ENCODE data around the gene RAB32.
A peak's percentile ranks its signal among the peaks of the same experiment; 100 is the strongest.
"Not testable (repeated sequence)": the region's sequence is repeated elsewhere in the genome, so short reads cannot be mapped to it uniquely, and the experiment has no call there.

RAB32 gene

DNA sequence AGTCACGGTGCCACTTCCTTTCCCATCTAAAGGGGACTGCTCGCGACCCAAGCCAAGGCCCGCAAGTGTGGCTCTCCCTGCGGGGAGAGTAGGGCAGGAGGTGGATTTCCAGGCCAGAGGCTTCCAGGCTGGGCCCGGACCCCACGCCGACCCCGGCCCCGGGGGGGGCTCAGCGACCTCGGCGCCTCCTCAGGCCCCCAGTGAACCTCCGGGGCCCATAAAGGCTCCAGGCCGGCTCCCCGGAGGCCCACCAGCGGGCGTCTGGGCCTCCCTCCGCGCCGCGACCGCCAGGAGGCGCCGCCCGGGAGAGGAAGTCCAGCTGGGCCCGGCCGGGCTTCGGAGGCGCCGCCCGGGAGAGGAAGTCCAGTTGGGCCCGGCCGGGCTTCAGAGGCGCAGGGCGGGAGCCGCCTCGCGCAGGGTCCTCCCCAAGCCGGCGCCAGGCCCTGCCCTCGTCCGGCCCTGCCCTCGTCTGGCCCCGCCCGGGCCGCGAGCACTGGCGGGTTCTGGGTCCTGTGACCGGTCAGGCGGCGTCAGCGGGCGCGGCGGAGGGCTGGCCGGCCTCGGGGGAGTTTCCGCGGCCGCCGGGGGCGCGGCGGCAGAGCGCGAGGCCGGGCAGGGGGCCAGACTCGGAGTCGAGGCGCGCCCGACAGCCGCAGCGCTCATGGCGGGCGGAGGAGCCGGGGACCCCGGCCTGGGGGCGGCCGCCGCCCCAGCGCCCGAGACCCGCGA, at the start of gene RAB32:
RAB32 (plus strand) TSS at position 623 of the 729 bp plus-strand sequence; CDS start at position 662, 39 bp downstream.
- peak; percentile 99 for DNase-seq

GRCh38 chr6:146498309-146498708, 45.3 kb upstream of the RAB32 start:
- DNase-seq, result no peak

DNA sequence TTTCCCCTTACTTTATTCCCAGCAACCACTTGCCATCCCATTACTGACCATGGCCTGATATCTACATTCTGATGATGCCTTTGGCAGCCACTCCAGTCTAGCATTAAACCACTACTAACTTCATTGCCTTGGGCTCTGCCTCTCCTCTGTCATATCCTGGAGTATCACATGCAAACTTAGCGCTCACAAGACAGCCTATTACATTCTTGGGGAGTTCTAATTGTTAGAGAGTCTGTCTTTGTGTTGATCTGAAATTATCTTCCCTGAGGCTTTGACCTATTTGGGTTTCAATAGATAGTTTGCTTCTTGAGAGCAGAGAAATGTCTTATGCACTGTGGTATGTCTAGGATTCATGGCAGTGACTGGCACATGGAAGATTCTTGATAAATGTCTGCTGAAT, 40.5 kb upstream of the RAB32 start:
- no peak for DNase-seq

GRCh38 chr6:146515212-146515611, 28.4 kb upstream of the RAB32 start:
- DNase-seq, result no peak

- DNase-seq, result no peak
These were observed 17.4 kb upstream of the RAB32 start for GRCh38 chr6:146526192-146526591.

DNA sequence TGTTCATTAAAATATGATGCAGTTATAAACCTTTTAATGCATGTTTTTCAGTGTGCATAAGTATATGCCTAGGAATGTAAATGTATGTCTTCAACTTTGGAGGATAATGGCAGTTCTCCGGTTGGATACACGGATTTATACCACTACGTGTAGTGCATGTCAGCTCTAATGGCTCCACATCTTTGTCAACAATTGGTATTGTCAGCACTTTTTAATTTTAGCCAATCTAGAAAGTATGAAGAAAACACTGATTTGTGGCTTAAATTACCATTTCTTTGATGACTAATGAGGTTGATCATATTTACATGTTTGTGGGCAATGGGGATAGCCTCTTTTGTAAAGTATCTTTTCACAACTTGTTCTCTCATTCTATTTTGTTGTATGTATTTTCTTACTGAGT, 10.9 kb upstream of the RAB32 start:
- no peak for DNase-seq

DNA sequence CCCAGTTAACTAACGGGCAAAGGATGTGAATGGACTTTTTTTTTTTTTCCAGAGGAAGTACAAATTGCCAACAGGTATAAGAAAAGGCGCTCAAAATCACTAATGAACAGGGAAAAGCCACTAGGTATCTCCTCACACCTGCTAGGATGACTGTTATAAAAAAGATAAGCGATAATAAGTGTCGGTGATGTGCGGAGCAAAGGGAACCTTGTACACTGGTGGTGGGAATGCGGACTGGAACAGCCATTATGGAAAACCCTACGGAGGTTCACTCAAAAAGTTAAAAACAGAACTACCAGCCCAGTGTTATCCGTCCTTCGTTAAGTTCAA, 787 bp upstream of the RAB32 start:
- no peak for DNase-seq

DNA sequence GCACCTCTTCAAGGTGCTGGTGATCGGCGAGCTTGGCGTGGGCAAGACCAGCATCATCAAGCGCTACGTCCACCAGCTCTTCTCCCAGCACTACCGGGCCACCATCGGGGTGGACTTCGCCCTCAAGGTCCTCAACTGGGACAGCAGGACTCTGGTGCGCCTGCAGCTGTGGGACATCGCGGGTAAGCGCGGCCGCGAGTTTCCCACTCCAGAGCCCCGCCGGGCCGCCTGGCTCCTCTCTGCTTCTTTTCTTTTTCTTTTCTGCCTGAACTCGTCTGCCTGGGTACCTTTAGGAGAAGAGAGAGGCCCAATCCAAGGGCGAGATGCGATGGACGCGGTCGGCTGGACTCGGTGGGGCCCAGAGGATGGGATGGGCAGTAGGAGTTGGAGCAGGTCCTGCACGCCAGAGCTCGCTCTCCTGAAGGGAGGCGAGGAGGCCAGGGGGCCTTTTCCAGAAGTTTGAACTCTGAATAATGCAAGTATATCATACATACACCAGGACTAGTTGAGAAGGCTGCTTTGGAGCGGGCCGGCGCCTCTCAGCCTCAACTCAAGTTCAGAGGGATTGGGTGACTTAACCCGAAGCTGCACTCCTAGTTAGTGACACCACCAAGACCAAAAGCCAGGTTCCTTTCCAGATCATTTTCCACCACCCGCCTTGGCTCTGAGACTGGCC, 445 bp downstream of the RAB32 start:
- DNase-seq, result peak; percentile 46

DNA sequence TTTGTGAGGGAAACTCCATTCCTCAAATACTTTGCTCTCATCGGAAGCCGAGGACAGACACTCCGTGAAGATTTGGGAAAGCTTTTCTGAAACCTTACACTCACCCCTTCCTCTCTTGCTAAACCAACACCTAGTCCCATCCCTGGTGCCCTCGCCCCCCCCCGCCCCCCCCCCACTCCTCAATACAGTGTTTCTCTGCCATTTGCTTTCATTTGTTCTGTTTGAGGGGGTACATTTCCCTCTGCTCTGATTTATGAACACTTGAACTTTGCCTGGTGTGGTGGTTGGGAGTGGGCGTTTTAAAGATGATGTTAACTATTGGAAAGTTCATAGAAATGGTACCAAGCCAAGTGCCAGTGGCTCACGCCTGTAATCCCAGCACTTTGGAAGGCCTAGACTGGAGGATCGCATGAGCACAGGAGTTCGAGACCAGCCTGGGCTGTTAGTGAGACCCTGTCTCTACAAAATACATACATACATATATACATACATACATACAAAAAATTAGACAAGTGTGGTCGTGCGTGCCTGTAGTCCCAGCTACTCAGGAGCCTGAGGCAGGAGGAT, 1.1 kb downstream of the RAB32 start:
- DNase-seq, result peak; percentile 44

DNA sequence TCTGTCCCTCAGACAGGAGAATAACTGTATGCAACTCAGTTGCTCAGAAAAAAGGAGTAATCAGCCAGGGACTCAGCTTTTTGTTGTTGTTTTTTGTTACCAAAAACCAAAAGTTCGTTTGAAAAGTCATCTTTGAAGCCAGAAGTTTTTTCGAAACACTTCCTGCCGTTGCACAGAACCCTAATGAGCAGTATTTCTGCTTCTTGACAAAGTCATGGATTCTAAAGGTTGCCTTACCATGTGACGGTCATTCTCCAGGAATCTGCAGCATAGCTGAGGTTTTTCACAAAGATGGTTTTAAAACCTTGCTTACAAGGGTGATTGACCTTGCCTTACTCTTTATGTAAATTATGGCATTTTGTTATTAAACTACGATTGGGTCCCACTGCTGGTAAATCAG, 1.9 kb downstream of the RAB32 start:
- peak; percentile 56 for DNase-seq

GRCh38 chr6:146546443-146547043, 2.9 kb downstream of the RAB32 start:
- peak; percentile 66 for DNase-seq

GRCh38 chr6:146547889-146548288, 4.3 kb downstream of the RAB32 start:
- DNase-seq, result no peak

GRCh38 chr6:146548898-146549374, 5.3 kb downstream of the RAB32 start:
- no peak for DNase-seq

- DNase-seq, result no peak
These were observed 7.3 kb downstream of the RAB32 start for GRCh38 chr6:146550911-146551310.

GRCh38 chr6:146551545-146551944, 7.9 kb downstream of the RAB32 start:
- no peak for DNase-seq

DNA sequence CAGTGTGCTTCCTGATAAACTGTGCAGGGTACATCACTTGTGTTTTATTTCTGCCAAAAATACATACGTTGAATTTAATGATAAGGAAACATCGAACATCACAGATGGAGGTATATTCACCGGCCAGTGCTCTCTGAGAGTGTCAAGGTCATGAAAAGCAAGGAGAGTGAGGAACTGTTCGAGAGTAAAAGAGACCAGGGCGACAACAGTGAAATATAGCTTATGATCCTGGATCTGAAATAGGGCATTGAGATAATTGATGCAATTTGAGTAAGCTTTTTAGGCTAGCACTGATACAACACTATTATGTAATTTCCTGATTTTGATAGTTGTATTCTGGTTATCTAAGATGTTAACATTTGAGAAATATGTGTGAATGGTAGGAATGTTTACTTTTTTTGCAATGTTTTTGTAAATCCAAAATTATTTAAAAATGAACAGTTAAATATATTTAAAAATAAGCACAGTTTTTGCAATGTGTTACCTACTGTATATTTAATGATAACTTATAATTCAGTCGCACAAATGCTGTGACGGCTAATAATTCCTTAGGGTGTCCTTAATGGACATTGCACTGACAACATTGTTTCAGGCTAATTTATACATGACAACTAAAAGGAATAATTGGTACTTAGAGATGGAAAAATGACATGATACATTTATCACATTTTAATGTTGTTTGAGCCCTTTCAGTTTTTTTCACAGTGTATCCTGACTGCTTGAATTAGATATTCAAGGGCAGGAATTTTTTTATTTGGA, 9.9 kb downstream of the RAB32 start:
- DNase-seq, result no peak

DNA sequence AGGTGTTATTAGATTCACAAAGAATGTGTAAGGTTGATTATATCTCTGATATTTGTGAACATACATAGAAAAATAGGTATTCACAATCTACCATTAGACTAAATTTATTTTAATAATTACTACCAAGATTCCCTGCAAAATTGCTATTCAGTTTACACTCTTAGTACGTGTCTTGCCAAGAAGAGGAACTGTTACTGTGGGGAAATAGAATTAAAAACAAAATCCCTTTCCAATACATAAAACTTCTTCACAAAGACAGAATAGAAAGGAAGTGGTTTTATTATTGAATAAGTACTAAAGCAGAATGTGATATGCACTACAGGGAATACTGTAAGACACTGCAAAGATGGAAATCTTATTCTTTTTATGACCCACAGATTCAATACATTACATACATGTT, 17.0 kb downstream of the RAB32 start:
- no peak for DNase-seq

DNA sequence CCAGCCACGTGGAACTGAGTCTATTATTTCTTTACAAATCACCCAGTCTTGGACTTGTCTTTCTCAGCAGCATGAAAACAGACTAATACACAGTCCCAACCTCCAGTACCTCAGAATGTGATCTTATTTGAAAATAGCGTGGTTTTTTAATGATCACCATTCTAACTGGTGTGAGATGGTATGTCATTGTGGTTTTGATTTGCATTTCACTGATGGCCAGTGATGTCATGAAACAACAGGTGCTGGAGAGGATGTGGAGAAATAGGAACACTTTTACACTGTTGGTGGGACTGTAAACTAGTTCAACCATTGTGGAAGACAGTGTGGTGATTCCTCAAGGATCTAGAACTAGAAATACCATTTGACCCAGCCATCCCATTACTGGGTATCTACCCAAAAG, 23.0 kb downstream of the RAB32 start:
- not testable (repeated sequence) for DNase-seq

DNA sequence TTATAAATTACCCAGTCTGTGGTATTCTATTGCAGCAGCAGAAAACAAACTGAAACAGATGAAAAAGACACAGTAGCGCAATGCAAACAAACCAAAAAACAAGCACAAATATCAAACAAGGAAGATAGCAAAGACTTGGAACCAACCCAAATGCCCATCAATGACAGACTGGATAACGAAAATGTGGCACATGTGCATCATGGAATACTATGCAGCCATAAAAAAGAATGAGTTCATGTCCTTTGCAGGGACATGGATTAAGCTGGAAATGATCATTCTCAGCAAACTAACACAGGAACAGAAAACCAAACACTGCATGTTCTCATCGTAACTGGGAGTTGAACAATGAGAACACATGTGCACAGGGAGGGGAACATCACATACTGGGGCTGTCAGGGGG, 25.0 kb downstream of the RAB32 start:
- DNase-seq, result not testable (repeated sequence)

- peak; percentile 12 for DNase-seq
These were observed 30.6 kb downstream of the RAB32 start for GRCh38 chr6:146574211-146574610.

DNA sequence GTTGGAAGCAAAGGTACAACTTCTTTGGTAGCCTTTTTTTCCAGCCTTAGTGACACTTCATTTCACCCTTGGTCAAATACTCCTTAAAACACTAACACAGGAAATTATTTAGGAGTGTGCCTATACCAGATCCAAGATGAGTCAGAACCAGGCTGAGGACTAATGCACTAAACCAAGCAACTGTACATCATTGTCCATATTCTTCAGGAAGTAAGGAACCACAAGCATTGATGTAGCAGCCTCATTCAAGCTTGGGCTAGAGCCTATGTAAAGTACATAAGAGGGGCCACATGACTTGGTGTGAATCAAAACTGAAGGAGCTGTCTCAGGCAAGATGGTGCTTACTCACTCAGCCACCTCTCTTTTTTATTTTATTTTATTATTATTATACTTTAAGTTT, 34.4 kb downstream of the RAB32 start:
- DNase-seq, result peak; percentile 6

DNA sequence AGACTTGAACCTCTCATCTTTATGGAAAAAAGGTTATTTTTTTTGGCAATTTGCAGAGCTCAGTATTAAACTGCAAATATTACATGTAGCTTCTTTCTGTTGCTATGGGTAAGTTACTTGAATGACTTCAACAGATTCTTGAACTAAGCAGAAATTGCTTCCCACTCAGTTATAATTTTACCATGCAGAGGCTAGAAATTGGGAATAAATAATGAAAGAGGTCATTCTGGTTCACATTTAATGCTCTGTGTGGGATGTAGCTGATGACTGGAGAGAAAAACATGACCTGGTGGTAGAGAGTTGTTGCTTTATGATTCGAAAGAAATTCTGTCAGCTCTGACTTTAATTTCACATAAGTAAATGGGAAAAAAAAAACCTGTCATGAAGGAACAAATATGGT, 38.3 kb downstream of the RAB32 start:
- peak; percentile 24 for DNase-seq

DNA sequence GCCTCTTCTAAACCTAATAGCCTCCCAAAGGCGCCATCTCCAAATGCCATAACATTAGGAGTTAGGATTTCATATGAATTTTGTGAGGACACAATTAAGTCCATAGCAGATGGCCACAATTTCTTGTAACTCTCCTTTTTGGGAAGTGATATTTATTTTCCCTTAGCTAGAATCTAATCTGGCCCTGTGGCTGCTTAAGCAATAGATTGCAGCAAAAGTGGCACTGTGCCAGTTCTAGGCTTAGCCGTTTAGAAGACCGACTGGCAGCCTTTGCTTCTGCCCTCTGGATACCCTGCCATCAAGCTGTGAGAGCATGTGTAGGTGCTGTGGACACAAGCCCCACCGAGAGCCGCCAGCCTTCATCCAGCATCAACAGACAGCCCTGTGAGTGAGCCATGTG, 39.2 kb downstream of the RAB32 start:
- DNase-seq, result peak; percentile 91
